H9 (cell line): ENCODE measurements around the gene LTA4H. TPM values are rescaled to one million over a fixed set of nuclear protein-coding genes. Genes with fewer than 3 reads are reported as not detected.

ENCODE experiments used
- DNase-seq: peaks from one replicate; pipeline ENCODE4 v3.0.0-alpha.2; 2017
- H2AFZ ChIP-seq: one replicate; pipeline ENCODE4 v1.6.1; 2013; ENCODE audit warnings: mild to moderate bottlenecking, low read length, control low read depth, moderate library complexity
- H2AK5ac ChIP-seq: 2 replicates; pipeline ENCODE4 v1.6.1; 2013; ENCODE audit warnings: low read length, control low read depth, mixed read lengths; ENCODE audit not compliant: insufficient read length
- H2BK120ac ChIP-seq: one replicate; pipeline ENCODE4 v1.6.1; 2013; ENCODE audit warnings: low read depth, mild to moderate bottlenecking, low read length, control low read depth, inconsistent platforms; ENCODE audit not compliant: poor library complexity, severe bottlenecking
- H2BK12ac ChIP-seq: 2 replicates; pipeline ENCODE4 v1.6.1; 2013; ENCODE audit warnings: low read length, control low read depth, mixed read lengths, low read depth; ENCODE audit not compliant: insufficient read length
- H2BK15ac ChIP-seq: 2 replicates; pipeline ENCODE4 v1.6.1; 2013; ENCODE audit warnings: low read depth, low read length, control low read depth
- H2BK20ac ChIP-seq: one replicate; pipeline ENCODE4 v1.6.1; 2013; ENCODE audit warnings: low read depth, mild to moderate bottlenecking, low read length, control low read depth, inconsistent platforms; ENCODE audit not compliant: poor library complexity, severe bottlenecking
- H2BK5ac ChIP-seq: 2 replicates; pipeline ENCODE4 v1.6.1; 2013; ENCODE audit warnings: low read length, control low read depth, mixed read lengths; ENCODE audit not compliant: insufficient read length
- H3K14ac ChIP-seq: 2 replicates; pipeline ENCODE4 v1.6.1; 2013; ENCODE audit warnings: low read length, control low read depth; ENCODE audit not compliant: insufficient read depth
- H3K18ac ChIP-seq: 2 replicates; pipeline ENCODE4 v1.6.1; 2013; ENCODE audit warnings: low read depth, mild to moderate bottlenecking, mixed read lengths, low read length, control low read depth; ENCODE audit not compliant: insufficient read length
- H3K23ac ChIP-seq: 2 replicates; pipeline ENCODE4 v1.6.1; 2013; ENCODE audit warnings: low read length, control low read depth, mixed read lengths, low read depth; ENCODE audit not compliant: insufficient read length
- H3K23me2 ChIP-seq: 2 replicates; pipeline ENCODE4 v1.6.1; 2013; ENCODE audit warnings: low read depth, mild to moderate bottlenecking, mixed read lengths, low read length, control low read depth; ENCODE audit not compliant: insufficient read length, poor library complexity, severe bottlenecking
- H3K27ac ChIP-seq: 2 replicates; pipeline ENCODE4 v1.5.1; 2013; ENCODE audit warnings: low read length, control low read depth, mixed read lengths, low read depth; ENCODE audit not compliant: insufficient read length
- H3K27me3 ChIP-seq: 2 replicates; pipeline ENCODE4 v1.6.1; 2013; ENCODE audit warnings: low read length, control low read depth, inconsistent platforms; ENCODE audit not compliant: insufficient read depth
- H3K4ac ChIP-seq: 2 replicates; pipeline ENCODE4 v1.6.1; 2013; ENCODE audit warnings: low read depth, mild to moderate bottlenecking, control low read depth, inconsistent platforms, low read length, moderate library complexity
- H3K4me1 ChIP-seq: 2 replicates; pipeline ENCODE4 v1.6.1; 2013; ENCODE audit warnings: low read length, control low read depth, inconsistent platforms; ENCODE audit not compliant: insufficient read depth
- H3K4me2 ChIP-seq: 2 replicates; pipeline ENCODE4 v1.6.1; 2013; ENCODE audit warnings: low read length, control low read depth, mixed read lengths; ENCODE audit not compliant: insufficient read length, insufficient read depth
- H3K56ac ChIP-seq: 2 replicates; pipeline ENCODE4 v1.6.1; 2013; ENCODE audit warnings: low read depth, mild to moderate bottlenecking, mixed read lengths, low read length, control low read depth; ENCODE audit not compliant: insufficient read length
- H3K79me1 ChIP-seq: 2 replicates; pipeline ENCODE4 v1.6.1; 2013; ENCODE audit warnings: low read depth, mild to moderate bottlenecking, moderate library complexity, low read length, control low read depth, inconsistent platforms; ENCODE audit not compliant: insufficient read depth, poor library complexity, severe bottlenecking
- H3K79me2 ChIP-seq: 2 replicates; pipeline ENCODE4 v1.6.1; 2013; ENCODE audit warnings: low read length, control low read depth, inconsistent platforms; ENCODE audit not compliant: insufficient read depth
- H3K9ac ChIP-seq: 2 replicates; pipeline ENCODE4 v1.6.1; 2013; ENCODE audit warnings: low read length, control low read depth, mixed read lengths; ENCODE audit not compliant: insufficient read length; ENCODE audit errors: extremely low read depth
- H3K9me3 ChIP-seq: one replicate; pipeline ENCODE4 v1.6.1; 2013; ENCODE audit warnings: low read depth, low read length, inconsistent platforms; ENCODE audit not compliant: control insufficient read depth
- H3T11ph ChIP-seq: one replicate; pipeline ENCODE4 v1.6.1; 2013; ENCODE audit warnings: mild to moderate bottlenecking, low read length, control low read depth, inconsistent platforms
- H4K20me1 ChIP-seq: one replicate; pipeline ENCODE4 v1.6.1; 2013; ENCODE audit not compliant: control insufficient read depth, insufficient read length, insufficient read depth
- H4K5ac ChIP-seq: 2 replicates; pipeline ENCODE4 v1.6.1; 2013; ENCODE audit warnings: low read depth, mild to moderate bottlenecking, mixed read lengths, low read length, control low read depth; ENCODE audit not compliant: insufficient read length
- H4K8ac ChIP-seq: replicated peaks from 2 replicates; pipeline ENCODE4 v1.6.1; 2013; ENCODE audit warnings: low read length, control low read depth, mixed read lengths, low read depth; ENCODE audit not compliant: insufficient read length
- H4K91ac ChIP-seq: 2 replicates; pipeline ENCODE4 v1.6.1; 2013; ENCODE audit warnings: low read depth, mild to moderate bottlenecking, moderate library complexity, mixed read lengths, low read length, control low read depth; ENCODE audit not compliant: insufficient read length
- H3K27ac Mint-ChIP-seq, 3 experiments: 2 replicates in 2 of 3; 3 replicates in 1 of 3; pipeline ENCODE4 v1.8.0; 2020 to 2021; ENCODE audit warnings: mixed read lengths in 3 of 3, mild to moderate bottlenecking in 1 of 3, moderate library complexity in 1 of 3
- H3K27me3 Mint-ChIP-seq: 2 replicates; pipeline ENCODE4 v1.8.0; 2021; ENCODE audit warnings: low read depth, mild to moderate bottlenecking, moderate library complexity, mixed read lengths
- H3K36me3 Mint-ChIP-seq, 3 experiments: 2 replicates in 2 of 3; 3 replicates in 1 of 3; pipeline ENCODE4 v1.8.0; 2020 to 2021; ENCODE audit warnings: low read depth in 3 of 3, mixed read lengths in 3 of 3; ENCODE audit not compliant: insufficient read depth in 1 of 3
- H3K4me1 Mint-ChIP-seq, 2 experiments: 2 replicates each; pipeline ENCODE4 v1.8.0; 2020; ENCODE audit warnings: mixed read lengths in 2 of 2
- H3K4me3 Mint-ChIP-seq, 2 experiments: 2 replicates in 1 of 2; 3 replicates in 1 of 2; pipeline ENCODE4 v1.8.0; 2020 to 2021; ENCODE audit warnings: mild to moderate bottlenecking in 2 of 2, mixed read lengths in 2 of 2, moderate library complexity in 1 of 2
- H3K9me3 Mint-ChIP-seq, 2 experiments: 2 replicates in 1 of 2; 3 replicates in 1 of 2; pipeline ENCODE4 v1.8.0; 2020; ENCODE audit warnings: mild to moderate bottlenecking in 2 of 2, mixed read lengths in 2 of 2, moderate library complexity in 1 of 2
- CTCF ChIP-seq: fragments of 200-600 bp; sonication (generic); conservative IDR thresholded peaks from 3 replicates; pipeline ENCODE4 v1.8.0; 2021; ENCODE audit warnings: antibody characterized with exemption, mild to moderate bottlenecking
- WGBS: extraction: QIAGEN DNeasy Blood & Tissue Kit; methylation state at CpG from one replicate; pipeline ENCODE4 v1.1.7; 2013; ENCODE audit warnings: missing lambda C conversion rate, low lambda C conversion rate, mixed read lengths; ENCODE audit not compliant: insufficient read length; ENCODE audit errors: extremely low coverage; 5-methylcytosine and 5-hydroxymethylcytosine counted together
- total RNA-seq: library from RNA; stranded (reverse); gene quantifications from 2 replicates; pipeline ENCODE4 v1.2.1, GENCODE V29; 2021

The LTA4H gene
- total RNA-seq, 1 experiment from 2014 or later: 144 TPM

DNA sequence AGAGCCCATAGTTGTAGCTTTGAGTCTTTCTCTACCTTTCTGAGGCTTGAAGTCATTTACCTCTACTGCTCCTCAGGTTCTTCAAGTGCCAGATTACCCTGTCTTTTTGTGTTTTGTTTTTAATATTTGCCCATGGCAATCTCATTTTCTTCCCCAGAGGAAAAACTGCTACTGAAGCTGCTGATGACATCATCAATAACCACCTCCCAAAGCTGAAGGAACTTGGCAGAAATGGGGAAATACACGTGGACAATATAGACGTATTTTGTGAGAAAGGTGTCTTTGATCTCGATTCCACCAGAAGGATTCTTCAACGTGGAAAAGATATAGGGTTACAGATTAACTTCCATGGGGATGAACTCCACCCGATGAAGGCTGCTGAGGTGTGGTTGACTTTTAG, 75.1 kb downstream of the LTA4H start:
- Histone ChIP-seq H3K4me2 (no peak overlapping the region), H2AK5ac (no peak overlapping the region), H2BK5ac (no peak overlapping the region), H3K9me3 (no peaks in the 10 kb centered on the region), H3K4ac (no peak overlapping the region), H3T11ph (no peak overlapping the region), H3K23me2 (no peaks in the 10 kb centered on the region), H3K18ac (no peak overlapping the region), H3K56ac (no peak overlapping the region), H4K5ac (no peak overlapping the region), H3K23ac (no peak overlapping the region), H4K20me1 (no peaks in the 10 kb centered on the region), H3K27me3 (no peaks in the 10 kb centered on the region), H3K79me1 (no peaks in the 10 kb centered on the region), H2BK20ac (no peak overlapping the region), H2BK12ac (no peak overlapping the region), H3K27ac (no peak overlapping the region), H3K9ac (no peak overlapping the region), H3K4me1 (no peaks in the 10 kb centered on the region), H4K91ac (no peak overlapping the region), H2AFZ (no peak overlapping the region), H3K79me2 (no peaks in the 10 kb centered on the region), H2BK120ac (no peak overlapping the region), H2BK15ac (no peak overlapping the region), H3K14ac (no peak overlapping the region), H4K8ac (no peak overlapping the region)
- no peak for DNase-seq
- Mint-ChIP-seq H3K9me3 (no peaks in the 10 kb centered on the region; a peak in 1 of 5 replicates), H3K4me1 (peaks cover 20 to 26% of the 10 kb centered on the region in 2 experiments), H3K27ac (no peak overlapping the region), H3K4me3 (no peak overlapping the region), H3K36me3 (no peaks in the 10 kb centered on the region), H3K27me3 (no peaks in the 10 kb centered on the region)
- no peak for TF ChIP-seq CTCF
- WGBS: no CpG with 5 or more reads among the region's 5 CpGs
